Caco-2 (cell line): Measurements from ENCODE around the gene NUMB. TPM values are rescaled to one million over a fixed set of nuclear protein-coding genes. Genes with fewer than 3 reads are reported as not detected.

Experiments
- BruUV-seq: library from RNA; stranded (reverse); fragments of 400-500 nt; replicated peaks from 2 replicates; lab custom pipeline; 2021; lab: Mats Ljungman, UMichigan
- CTCF ChIA-PET: fragments of 300-600 bp; sonication (Branson Sonifier 250); formaldehyde crosslinking; loops from one replicate; lab custom pipeline; 2022; ENCODE audit warnings: antibody characterized with exemption; lab: Charles Lee
- POLR2A ChIA-PET: fragments of 300-600 bp; sonication (Branson Sonifier 250); formaldehyde crosslinking; loops from one replicate; lab custom pipeline; 2022; ENCODE audit warnings: antibody characterized with exemption; lab: Charles Lee
- DNase-seq, 2 experiments: peaks; one replicate each; pipeline versions ENCODE4 v3.0.0 to v3.0.0-alpha.2; 2020 to 2022
- H3K27me3 ChIP-seq: replicated peaks from 2 replicates; pipeline ENCODE4 v1.6.0; 2011; ENCODE audit warnings: low read length; ENCODE audit not compliant: control insufficient read depth, insufficient read depth
- H3K36me3 ChIP-seq: 2 replicates; pipeline ENCODE4 v1.5.1; 2011; ENCODE audit warnings: low read length; ENCODE audit not compliant: control insufficient read depth, insufficient read depth
- H3K4me1 ChIP-seq: fragments of 250-450 bp; sonication (Bioruptor Pico); 2 replicates; pipeline ENCODE4 v1.5.1; 2020; ENCODE audit warnings: mild to moderate bottlenecking
- H3K4me3 ChIP-seq: 2 replicates; pipeline ENCODE4 v1.5.1; 2011; ENCODE audit warnings: low read depth, mild to moderate bottlenecking, control low read depth, low read length
- H3K9me3 ChIP-seq: fragments of 250-450 bp; sonication (Bioruptor Pico); 2 replicates; pipeline ENCODE4 v1.5.1; 2020; ENCODE audit warnings: mild to moderate bottlenecking, moderate library complexity
- H3K27ac Mint-ChIP-seq: one replicate; pipeline ENCODE4 v1.8.0; 2022; ENCODE audit warnings: mixed read lengths; ENCODE audit not compliant: unreplicated experiment
- H3K27me3 Mint-ChIP-seq: one replicate; pipeline ENCODE4 v1.8.0; 2022; ENCODE audit warnings: mixed read lengths; ENCODE audit not compliant: insufficient read depth, unreplicated experiment
- H3K36me3 Mint-ChIP-seq: one replicate; pipeline ENCODE4 v1.8.0; 2022; ENCODE audit warnings: mild to moderate bottlenecking, mixed read lengths; ENCODE audit not compliant: insufficient read depth, unreplicated experiment
- H3K4me1 Mint-ChIP-seq: one replicate; pipeline ENCODE4 v1.8.0; 2022; ENCODE audit warnings: low read depth, mixed read lengths; ENCODE audit not compliant: unreplicated experiment
- H3K4me3 Mint-ChIP-seq: one replicate; pipeline ENCODE4 v1.8.0; 2022; ENCODE audit warnings: mild to moderate bottlenecking, moderate library complexity, mixed read lengths; ENCODE audit not compliant: unreplicated experiment
- H3K9me3 Mint-ChIP-seq: one replicate; pipeline ENCODE4 v1.8.0; 2022; ENCODE audit warnings: mixed read lengths; ENCODE audit not compliant: unreplicated experiment
- intact Hi-C: fragments of 100-400 bp; cut with micrococcal nuclease; formaldehyde crosslinking; loops from one replicate; pipeline ENCODE4 v1.10.0; 2022; ENCODE audit not compliant: unreplicated experiment
- total RNA-seq: library from RNA; stranded (reverse); gene quantifications from 2 replicates; pipeline ENCODE4 v1.2.3, GENCODE V29; 2022
- TF ChIP-seq, protein P1 (sequence below), 2 experiments: fragments of 200-600 bp in 1 of 2; IDR thresholded peaks; 1 replicate in 1 of 2; 2 replicates in 1 of 2; pipeline versions ENCODE4 v1.5.1 to v1.8.0; 2011 to 2022; ENCODE audit warnings: antibody characterized with exemption in 1 of 2, control low read depth in 1 of 2, inconsistent platforms in 1 of 2, low read depth in 1 of 2, low read length in 1 of 2, mild to moderate bottlenecking in 1 of 2, moderate library complexity in 1 of 2; ENCODE audit not compliant: insufficient read depth in 1 of 2, severe bottlenecking in 1 of 2, unreplicated experiment in 1 of 2

Gene NUMB
- total RNA-seq, 1 experiment from 2014 or later: 67.6 TPM

DNA sequence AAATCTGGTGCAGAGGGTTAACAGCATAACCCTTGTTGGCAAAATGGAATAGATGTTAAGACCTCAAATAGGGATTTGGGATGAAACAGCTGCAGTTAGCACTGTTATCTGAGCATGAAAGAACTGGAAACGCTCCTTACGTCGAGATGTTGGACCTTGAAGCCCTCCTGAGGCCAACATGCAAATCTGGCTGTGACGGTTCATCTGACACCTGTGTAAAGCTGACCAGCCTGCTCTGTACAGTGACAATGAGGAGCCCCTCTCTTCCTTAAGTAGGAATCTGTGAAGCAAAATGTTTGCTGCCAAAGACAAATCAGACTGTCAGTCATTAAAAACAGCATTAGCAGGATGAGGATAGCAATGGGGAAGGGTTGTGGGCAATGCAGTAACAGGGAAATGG, 184.5 kb downstream of the NUMB start:
- no peak overlapping the region for H3K4me3 ChIP-seq
- Mint-ChIP-seq H3K9me3 (no peaks in the 10 kb centered on the region), H3K4me1 (no peaks in the 10 kb centered on the region), H3K4me3 (no peak overlapping the region), H3K36me3 (peaks cover 33% of the 10 kb centered on the region), H3K27ac (no peak overlapping the region), H3K27me3 (no peaks in the 10 kb centered on the region)
- CTCF ChIA-PET: no interaction called here
- no TSS peak for BruUV-seq
- H3K36me3 ChIP-seq: no peaks in the 10 kb centered on the region
- no peaks in the 10 kb centered on the region for H3K27me3 ChIP-seq
- no peaks in the 10 kb centered on the region for H3K4me1 ChIP-seq
- no peak for DNase-seq
- POLR2A ChIA-PET: no interaction called here
- TF ChIP-seq, protein P1, sequence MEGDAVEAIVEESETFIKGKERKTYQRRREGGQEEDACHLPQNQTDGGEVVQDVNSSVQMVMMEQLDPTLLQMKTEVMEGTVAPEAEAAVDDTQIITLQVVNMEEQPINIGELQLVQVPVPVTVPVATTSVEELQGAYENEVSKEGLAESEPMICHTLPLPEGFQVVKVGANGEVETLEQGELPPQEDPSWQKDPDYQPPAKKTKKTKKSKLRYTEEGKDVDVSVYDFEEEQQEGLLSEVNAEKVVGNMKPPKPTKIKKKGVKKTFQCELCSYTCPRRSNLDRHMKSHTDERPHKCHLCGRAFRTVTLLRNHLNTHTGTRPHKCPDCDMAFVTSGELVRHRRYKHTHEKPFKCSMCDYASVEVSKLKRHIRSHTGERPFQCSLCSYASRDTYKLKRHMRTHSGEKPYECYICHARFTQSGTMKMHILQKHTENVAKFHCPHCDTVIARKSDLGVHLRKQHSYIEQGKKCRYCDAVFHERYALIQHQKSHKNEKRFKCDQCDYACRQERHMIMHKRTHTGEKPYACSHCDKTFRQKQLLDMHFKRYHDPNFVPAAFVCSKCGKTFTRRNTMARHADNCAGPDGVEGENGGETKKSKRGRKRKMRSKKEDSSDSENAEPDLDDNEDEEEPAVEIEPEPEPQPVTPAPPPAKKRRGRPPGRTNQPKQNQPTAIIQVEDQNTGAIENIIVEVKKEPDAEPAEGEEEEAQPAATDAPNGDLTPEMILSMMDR (IDR thresholded peaks at IDR 0.05; ENCODE audit: insufficient read depth in 1 of 2, low read depth in 1 of 2, low read length in 1 of 2, severe bottlenecking in 1 of 2, unreplicated experiment in 1 of 2): no peak
- intact Hi-C loops: no loop called here
- H3K9me3 ChIP-seq: no peaks in the 10 kb centered on the region

DNA sequence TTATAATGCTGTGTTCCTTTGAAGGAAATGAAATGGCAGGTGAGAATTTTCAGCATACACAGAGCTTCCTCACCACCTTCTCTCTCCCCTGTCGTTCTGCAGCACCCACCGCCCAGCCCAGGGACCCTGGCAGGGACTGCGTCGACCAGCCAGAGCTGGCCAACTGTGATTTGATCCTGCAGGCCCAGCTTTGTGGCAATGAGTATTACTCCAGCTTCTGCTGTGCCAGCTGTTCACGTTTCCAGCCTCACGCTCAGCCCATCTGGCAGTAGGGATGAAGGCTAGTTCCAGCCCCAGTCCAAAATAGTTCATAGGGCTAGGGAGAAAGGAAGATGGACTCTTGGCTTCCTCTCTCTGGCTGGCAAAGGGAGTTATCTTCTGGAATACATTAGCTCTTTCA, 186.0 kb downstream of the NUMB start:
- no peak for DNase-seq
- Histone ChIP-seq H3K4me1 (no peaks in the 10 kb centered on the region), H3K36me3 (no peaks in the 10 kb centered on the region), H3K9me3 (no peaks in the 10 kb centered on the region), H3K4me3 (no peak overlapping the region), H3K27me3 (no peaks in the 10 kb centered on the region)
- BruUV-seq: no TSS peak
- ChIA-PET POLR2A (no interaction called here), CTCF (no interaction called here)
- no peaks in the 10 kb centered on the region for H3K9me3 Mint-ChIP-seq
- no peaks in the 10 kb centered on the region for H3K27me3 Mint-ChIP-seq
- intact Hi-C loops: no loop called here
- H3K36me3 Mint-ChIP-seq: peaks cover 25% of the 10 kb centered on the region
- no peak overlapping the region for H3K27ac Mint-ChIP-seq
- TF ChIP-seq, protein P1 (IDR thresholded peaks at IDR 0.05; ENCODE audit: insufficient read depth in 1 of 2, low read depth in 1 of 2, low read length in 1 of 2, severe bottlenecking in 1 of 2, unreplicated experiment in 1 of 2): no peak
- H3K4me1 Mint-ChIP-seq: no peaks in the 10 kb centered on the region
- no peak overlapping the region for H3K4me3 Mint-ChIP-seq

DNA sequence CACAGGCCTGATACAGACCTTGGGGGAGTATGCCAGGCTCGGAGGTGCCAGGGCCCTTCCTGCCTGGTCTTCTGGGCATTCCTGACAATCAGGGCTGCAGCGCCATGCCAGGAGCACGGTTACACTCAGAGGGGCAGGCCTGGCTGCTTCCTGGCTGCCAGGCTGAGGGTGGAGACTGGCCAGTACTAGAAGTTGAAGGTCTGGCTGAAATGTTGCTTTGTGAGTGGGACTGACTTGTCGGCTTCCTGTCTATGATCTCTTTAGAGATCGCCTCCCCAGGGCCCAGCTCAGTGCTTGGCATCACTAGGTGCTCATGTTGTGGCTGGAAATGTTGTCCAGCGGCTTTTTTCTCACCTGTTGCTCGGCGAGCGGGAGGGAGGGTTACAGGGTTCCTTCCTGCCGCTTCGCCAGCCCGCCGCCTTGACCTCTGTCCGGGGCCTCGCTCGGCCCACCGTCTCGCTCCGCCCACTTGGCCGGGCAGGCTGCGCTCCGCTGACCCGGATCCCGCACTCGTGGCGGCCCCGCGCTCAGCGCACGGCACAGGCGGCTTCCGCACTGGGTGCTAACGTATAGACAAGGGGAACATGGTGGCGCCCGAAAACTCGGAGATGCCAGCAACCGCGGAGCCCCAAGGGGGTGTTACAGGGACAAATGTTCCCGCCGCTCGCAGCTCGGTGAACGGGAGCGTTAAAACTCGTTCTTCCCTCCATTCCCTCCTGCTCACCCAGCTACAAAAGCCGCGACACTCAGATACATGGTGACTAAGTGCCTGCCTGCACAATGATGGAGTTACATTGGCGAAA, 188.4 kb downstream of the NUMB start:
- TF ChIP-seq, protein P1 (IDR thresholded peaks at IDR 0.05; ENCODE audit: insufficient read depth in 1 of 2, low read depth in 1 of 2, low read length in 1 of 2, severe bottlenecking in 1 of 2, unreplicated experiment in 1 of 2): no peak
- CTCF ChIA-PET: no interaction called here
- Mint-ChIP-seq H3K9me3 (no peaks in the 10 kb centered on the region), H3K27me3 (no peaks in the 10 kb centered on the region), H3K36me3 (peaks cover 7% of the 10 kb centered on the region), H3K4me1 (no peaks in the 10 kb centered on the region), H3K27ac (no peak overlapping the region), H3K4me3 (no peak overlapping the region)
- Histone ChIP-seq H3K36me3 (no peaks in the 10 kb centered on the region), H3K9me3 (no peaks in the 10 kb centered on the region), H3K4me1 (no peaks in the 10 kb centered on the region), H3K4me3 (no peak overlapping the region), H3K27me3 (no peaks in the 10 kb centered on the region)
- DNase-seq: no peak
- no TSS peak for BruUV-seq
- POLR2A ChIA-PET: no interaction called here
- intact Hi-C loops: no loop called here
